ENCODE data around the gene ZNF823.
"Not testable (repeated sequence)": the region's sequence is repeated elsewhere in the genome, so short reads cannot be mapped to it uniquely, and the experiment has no call there.

ZNF823 gene

DNA sequence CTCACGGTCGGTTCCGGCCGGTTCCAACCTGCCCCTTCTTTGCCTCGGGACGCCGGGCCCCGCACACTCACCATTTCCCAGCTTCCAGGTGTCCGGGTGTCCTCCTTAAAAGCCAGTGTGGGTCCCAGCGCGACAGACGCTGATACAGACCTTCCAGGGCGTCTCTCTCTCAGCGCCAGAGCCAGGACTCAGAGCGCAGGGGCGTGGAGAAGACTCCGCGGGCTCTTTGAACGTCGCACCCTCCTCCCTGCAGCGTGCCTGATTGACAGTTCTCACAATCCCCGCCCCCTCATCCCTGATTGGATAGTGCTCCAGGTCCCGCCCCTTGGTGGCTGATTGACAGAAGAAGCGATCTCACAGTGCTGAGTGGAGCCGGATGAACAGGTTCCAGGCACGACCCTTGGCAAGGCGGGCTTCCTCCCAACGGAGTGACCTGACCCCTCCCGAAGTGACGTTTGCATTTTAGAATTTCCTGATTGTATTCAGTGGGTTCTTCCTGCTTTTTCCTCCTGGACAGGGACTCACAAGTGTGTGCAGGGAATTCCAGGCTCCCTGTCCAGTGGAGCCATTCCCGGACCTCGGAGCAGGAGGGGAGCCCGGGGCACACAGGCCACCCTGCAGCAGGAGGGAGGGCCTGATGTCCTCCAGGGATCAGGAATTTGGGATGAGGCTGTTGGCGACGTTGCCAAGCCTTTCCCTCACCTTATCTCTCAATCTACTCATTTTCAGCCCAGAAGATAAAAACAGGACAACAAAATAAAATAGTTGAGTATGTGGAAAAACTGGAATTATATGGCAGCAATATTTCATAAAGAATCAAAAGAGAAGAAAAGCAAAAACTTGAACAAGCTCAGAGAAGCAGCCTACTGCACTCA, at the start of gene ZNF823:
TSS of gene ZNF823 (minus strand) at position 201 of the 875 bp plus-strand sequence. CDS start at position 74, 127 bp downstream.
- peak; percentile 99 for DNase-seq (ENCODE audit: low spot score)

DNA sequence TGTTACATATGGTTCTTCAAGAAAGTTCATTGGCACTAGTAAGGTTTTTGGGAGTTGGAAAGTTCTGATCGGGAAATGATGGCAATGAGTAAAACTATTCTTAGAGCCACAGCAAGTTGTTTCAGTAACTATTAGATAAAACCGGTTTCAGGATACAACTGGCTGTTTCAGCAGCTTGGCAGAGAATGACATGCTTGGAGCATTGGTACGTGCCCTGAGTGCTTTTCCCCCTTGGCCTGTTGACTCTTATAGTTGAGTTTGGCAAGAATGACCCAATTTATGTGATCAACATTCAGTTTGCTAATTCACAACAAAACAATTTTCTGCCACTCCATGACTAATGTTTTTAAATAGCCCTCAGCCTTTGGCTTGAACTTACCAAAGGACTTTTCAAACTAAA, 48.8 kb upstream of the ZNF823 start:
- no peak for DNase-seq (ENCODE audit: low spot score)

DNA sequence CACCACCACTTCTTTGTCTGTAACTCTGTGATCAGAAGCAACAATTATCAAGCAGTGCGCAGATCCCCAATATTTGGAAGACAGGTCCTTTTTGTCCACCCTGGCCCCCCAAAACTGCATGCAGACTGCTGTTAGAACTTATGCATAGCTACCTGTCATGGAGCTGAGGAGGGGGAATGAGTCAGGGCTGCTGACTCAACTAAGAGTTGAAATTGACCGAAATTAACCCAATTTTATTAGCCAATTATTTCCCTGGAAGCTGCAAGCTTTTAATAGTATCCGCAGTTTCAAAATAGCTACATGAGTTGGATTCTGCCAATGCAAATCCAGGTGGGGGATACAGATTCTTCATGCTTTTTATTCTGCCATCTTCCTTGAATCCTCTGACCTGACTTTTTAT, 45.6 kb upstream of the ZNF823 start:
- no peak for DNase-seq (ENCODE audit: low spot score)

DNA sequence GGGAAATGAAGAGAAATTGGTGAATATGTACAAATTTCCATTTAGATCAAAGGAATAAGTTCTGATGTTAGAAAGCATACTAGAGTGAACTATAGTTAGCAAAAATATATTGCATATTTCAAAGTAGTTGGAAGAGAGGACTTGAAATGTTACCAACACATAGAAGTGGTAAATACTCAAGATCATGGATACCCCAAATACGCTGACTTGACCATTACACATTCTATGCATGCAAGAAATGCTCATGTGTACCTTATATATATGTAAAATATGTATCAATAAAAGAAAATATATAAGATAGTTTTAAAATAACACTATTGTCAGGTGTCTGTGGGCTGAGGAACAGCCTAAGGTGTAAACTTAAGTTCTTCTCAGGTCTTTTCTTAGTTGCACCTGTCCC, 45.0 kb upstream of the ZNF823 start:
- DNase-seq (ENCODE audit: low spot score): no peak

- DNase-seq (ENCODE audit: low spot score): no peak
Observed at GRCh38 chr19:11781295-11782057, 42.7 kb upstream of the ZNF823 start.

- DNase-seq (ENCODE audit: low spot score): no peak
Observed at GRCh38 chr19:11780431-11781020, 41.8 kb upstream of the ZNF823 start.

GRCh38 chr19:11776669-11777068, 37.9 kb upstream of the ZNF823 start:
- not testable (repeated sequence) for DNase-seq (ENCODE audit: low spot score)

DNA sequence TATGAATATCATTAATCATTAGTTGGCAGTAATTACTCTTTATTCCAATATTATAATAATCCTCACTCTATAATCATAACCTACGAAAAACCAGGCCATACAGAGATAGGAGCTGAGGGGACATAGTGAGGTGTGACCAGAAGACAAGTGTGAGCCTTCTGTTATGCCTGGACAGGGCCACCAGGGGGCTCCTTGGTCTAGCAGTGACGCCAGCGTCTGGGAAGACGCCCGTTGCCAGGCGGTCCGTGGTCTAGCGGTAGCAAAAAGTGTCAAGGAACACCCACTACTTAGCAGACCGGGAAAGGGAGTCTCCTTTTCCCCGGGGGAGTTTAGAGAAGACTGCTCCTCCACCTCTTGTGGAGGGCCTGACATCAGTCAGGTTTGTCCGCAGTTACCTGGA, 32.8 kb upstream of the ZNF823 start:
- not testable (repeated sequence) for DNase-seq (ENCODE audit: low spot score)

DNA sequence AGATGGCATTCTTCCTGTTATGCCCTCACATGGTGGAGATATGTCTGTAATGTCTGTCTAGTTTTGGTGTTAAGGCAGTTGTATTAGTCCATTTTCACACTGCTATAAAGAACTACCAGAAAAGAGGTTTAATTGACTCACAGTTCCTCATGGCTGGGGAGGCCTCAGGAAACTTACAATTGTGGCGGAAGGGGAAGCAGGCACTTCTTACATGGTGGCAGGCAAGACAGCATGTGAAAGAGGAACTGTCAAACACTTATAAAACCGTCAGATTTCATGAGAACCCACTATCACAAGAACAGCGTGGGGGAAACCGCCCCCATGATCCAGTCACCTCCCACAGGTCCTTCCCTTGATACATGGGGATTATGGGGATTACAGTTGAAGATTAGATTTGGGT, 31.2 kb upstream of the ZNF823 start:
- DNase-seq (ENCODE audit: low spot score): no peak

- DNase-seq (ENCODE audit: low spot score): no peak
Observed at GRCh38 chr19:11767633-11768133, 28.9 kb upstream of the ZNF823 start.

DNA sequence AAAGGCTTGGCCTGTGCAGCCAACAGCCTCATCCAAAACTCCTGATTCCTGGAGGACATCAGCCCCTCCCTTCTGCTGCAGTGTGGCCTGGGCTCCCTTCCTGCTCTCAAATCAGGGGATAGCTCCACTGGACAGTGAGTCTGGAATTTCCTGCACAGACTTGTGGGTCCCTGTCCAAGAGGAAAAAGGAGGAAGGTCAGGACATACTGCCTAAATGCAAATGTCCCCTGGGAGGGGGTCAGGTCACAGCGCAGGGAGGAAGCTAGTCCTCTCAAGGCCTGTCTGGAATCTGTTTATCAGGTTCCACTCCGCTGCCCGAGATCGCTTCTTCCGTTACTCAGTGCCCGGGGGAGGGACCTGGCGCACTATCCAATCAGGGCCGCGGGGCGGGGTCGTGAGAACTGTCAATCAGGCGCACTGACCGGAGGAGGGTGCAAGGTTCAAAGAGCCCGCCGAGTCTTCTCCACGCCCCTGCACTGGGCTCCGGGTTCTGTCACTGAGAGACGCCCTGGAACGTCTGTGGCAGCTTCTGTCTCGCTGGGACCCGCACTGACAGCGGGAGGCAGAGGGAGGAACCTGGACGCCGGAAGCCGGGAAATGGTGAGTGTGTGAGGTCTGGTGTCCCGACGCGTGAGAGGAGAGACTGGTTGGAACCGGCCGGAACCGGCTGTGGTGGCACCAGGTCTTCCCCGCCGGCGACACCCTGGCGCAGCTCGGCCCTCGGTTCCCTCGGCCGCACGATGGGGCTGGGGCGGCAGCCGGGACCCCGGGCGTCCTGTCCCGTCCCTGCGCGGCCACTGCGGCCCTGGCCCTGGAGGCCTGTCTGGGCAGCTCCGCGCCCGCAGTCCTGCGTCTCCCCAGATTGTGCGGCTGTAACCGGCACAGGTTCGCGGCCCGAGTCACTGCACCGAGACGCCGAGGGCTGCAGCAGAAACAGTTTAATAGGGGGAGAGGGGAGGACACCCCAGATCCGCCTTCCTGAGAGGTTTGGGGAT, 28.1 kb upstream of the ZNF823 start, which contains the start of gene ZNF441:
TSS of gene ZNF441 (plus strand) at position 404 of the 995 bp plus-strand sequence. CDS start at position 598, 194 bp downstream.
- DNase-seq (ENCODE audit: low spot score): peak; percentile 99

- no peak for DNase-seq (ENCODE audit: low spot score)
Observed at GRCh38 chr19:11763611-11764010, 24.9 kb upstream of the ZNF823 start.

DNA sequence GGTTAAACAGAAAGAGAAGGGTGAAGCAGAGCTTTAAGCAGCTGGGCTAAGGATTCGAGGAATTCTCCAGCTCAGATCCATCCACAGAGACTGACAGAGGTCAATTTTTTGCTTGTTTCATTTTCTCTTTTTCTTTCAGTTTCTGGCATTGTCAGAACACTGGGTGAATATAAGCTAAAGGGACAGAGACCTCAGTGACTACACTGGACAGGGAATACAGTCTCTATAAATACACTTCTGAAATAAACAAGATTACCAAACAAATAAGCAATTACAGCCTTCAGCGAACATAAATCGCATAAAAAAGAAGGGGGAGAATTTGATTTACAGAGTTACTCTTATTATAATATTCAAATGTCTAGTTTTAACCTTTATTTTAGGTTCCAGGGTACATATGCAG, 24.4 kb upstream of the ZNF823 start:
- DNase-seq (ENCODE audit: low spot score): no peak

GRCh38 chr19:11759805-11760204, 21.1 kb upstream of the ZNF823 start:
- DNase-seq (ENCODE audit: low spot score): no peak

DNA sequence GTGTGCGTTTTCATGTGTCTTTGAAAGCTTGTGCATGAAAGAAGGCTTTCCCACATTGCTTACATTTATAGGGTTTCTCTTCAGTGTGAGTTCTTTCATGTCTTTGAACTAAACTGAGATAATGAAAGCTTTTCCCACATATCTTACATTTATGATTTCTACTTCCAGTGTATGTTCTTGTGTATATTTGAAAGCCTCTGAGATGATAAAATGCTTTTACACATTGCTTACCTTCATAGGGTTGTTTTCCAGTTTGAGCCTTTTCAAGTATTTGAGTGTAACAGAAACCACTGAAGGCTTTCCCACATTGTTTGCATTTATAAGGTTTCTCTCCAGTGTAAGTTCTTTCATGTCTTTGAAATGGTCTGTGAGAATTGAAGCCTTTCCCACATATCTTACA, 18.2 kb upstream of the ZNF823 start:
- no peak for DNase-seq (ENCODE audit: low spot score)

DNA sequence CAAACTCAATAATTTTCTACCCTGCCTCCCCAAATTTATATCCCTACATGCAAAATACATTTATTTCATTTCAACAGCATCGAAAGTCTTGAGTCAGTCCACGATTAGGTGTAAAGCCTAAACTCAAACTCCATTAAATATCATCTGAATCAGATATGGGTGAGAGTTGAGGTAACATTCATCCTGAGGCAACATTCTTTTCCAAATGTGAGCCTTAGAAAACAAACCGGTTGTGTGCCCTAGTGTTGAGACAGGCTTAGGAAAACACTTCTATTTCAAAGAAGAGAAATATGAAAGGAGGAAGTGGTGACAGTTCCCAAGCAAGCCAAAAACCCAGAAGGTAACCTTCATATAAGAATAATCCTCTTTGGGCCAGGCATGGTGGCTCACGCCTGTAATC, 15.9 kb upstream of the ZNF823 start:
- no peak for DNase-seq (ENCODE audit: low spot score)

- no peak for DNase-seq (ENCODE audit: low spot score)
Observed at GRCh38 chr19:11752244-11752736, 13.5 kb upstream of the ZNF823 start.

DNA sequence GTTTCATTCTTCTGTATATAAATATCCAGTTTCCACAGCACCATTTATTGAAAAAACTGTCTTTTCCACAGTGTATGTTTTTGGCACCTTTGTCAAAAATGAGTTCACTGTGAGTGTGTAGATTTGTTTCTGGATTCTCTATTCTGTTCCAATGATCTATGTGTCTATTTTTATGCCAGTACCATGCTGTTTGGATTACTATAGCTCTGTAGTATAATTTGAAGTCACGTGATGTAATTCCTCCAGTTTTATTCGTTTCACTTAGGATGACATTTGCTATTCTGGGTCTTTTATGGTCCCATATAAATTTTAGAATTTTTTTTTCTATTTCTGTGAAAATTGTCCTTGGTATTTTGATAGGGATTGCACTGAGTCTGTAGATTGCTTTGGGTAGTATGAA, 11.0 kb upstream of the ZNF823 start:
- DNase-seq (ENCODE audit: low spot score): no peak

- no peak for DNase-seq (ENCODE audit: low spot score)
Observed at GRCh38 chr19:11747277-11747676, 8.5 kb upstream of the ZNF823 start.

DNA sequence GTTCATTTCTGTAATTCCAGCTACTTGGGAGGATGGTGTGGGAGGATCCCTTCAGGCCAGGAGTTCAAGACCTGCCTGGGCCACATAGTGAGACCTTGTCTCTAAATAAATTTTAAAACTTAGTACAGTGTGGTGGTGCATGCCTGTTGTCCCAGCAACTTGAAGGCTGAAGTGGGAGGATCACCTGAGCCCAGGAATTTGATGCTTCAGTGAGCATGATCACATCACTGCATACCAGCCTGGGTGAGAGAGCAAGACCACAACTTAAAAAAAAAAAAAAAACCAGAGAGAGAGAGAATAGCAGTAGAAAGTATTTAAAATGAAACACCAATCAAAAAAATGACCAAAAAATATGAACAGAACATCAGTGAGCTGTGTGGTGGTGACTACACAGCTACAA, 7.1 kb upstream of the ZNF823 start:
- DNase-seq (ENCODE audit: low spot score): no peak

Measured in left forelimb (tissue), 1 donor.